Mesendoderm (in vitro differentiated cells): ENCODE results near the gene CEACAM19.
"Not testable (repeated sequence)": the region's sequence is repeated elsewhere in the genome, so short reads cannot be mapped to it uniquely, and the experiment has no call there.

ENCODE experiments used
- DNase-seq: peaks from one replicate; pipeline ENCODE4 v3.0.0; 2013
- H2AK5ac ChIP-seq: 2 replicates; pipeline ENCODE4 v1.6.1; 2013; ENCODE audit warnings: low read length, inconsistent platforms
- H2BK120ac ChIP-seq: 2 replicates; pipeline ENCODE4 v1.6.1; 2013; ENCODE audit warnings: low read depth, mild to moderate bottlenecking, low read length, moderate library complexity, mixed read lengths
- H2BK15ac ChIP-seq: replicated peaks from 2 replicates; pipeline ENCODE4 v1.6.1; 2013; ENCODE audit warnings: low read depth, mild to moderate bottlenecking, moderate library complexity
- H2BK5ac ChIP-seq: 2 replicates; pipeline ENCODE4 v1.6.1; 2013; ENCODE audit warnings: low read length, inconsistent platforms
- H3K18ac ChIP-seq: 2 replicates; pipeline ENCODE4 v1.6.1; 2013; ENCODE audit warnings: mild to moderate bottlenecking, low read length, mixed read lengths
- H3K23ac ChIP-seq: one replicate; pipeline ENCODE4 v1.6.1; 2013; ENCODE audit warnings: low read length
- H3K27ac ChIP-seq: 2 replicates; pipeline ENCODE4 v1.5.1; 2013; ENCODE audit warnings: low read depth, mild to moderate bottlenecking, inconsistent platforms, low read length, moderate library complexity
- H3K27me3 ChIP-seq: 2 replicates; pipeline ENCODE4 v1.6.1; 2013; ENCODE audit warnings: low read length, control low read depth, mild to moderate bottlenecking, inconsistent platforms; ENCODE audit not compliant: insufficient read depth, poor library complexity
- H3K36me3 ChIP-seq: 2 replicates; pipeline ENCODE4 v1.6.1; 2013; ENCODE audit warnings: low read length, inconsistent platforms; ENCODE audit not compliant: control insufficient read depth, insufficient read depth
- H3K4ac ChIP-seq: one replicate; pipeline ENCODE4 v1.6.1; 2013; ENCODE audit warnings: low read depth, mild to moderate bottlenecking, low read length, moderate library complexity
- H3K4me1 ChIP-seq: 2 replicates; pipeline ENCODE4 v1.6.1; 2013; ENCODE audit warnings: low read depth, low read length, inconsistent platforms; ENCODE audit not compliant: control insufficient read depth
- H3K4me2 ChIP-seq: 2 replicates; pipeline ENCODE4 v1.6.1; 2013; ENCODE audit warnings: low read length
- H3K4me3 ChIP-seq: 2 replicates; pipeline ENCODE4 v1.5.1; 2013; ENCODE audit warnings: mild to moderate bottlenecking, low read length
- H3K56ac ChIP-seq: one replicate; pipeline ENCODE4 v1.6.1; 2013; ENCODE audit warnings: low read length
- H3K79me1 ChIP-seq: 2 replicates; pipeline ENCODE4 v1.6.1; 2013; ENCODE audit warnings: low read length, inconsistent platforms
- H3K79me2 ChIP-seq: 2 replicates; pipeline ENCODE4 v1.6.1; 2013; ENCODE audit warnings: mild to moderate bottlenecking, low read length; ENCODE audit not compliant: control insufficient read depth, insufficient read depth
- H3K9ac ChIP-seq: 2 replicates; pipeline ENCODE4 v1.6.1; 2013; ENCODE audit warnings: low read length, inconsistent platforms
- H4K5ac ChIP-seq: one replicate; pipeline ENCODE4 v1.6.1; 2013; ENCODE audit warnings: low read length
- H4K8ac ChIP-seq: one replicate; pipeline ENCODE4 v1.6.1; 2013; ENCODE audit warnings: low read depth, mild to moderate bottlenecking, control low read depth, low read length, moderate library complexity
- WGBS: extraction: QIAGEN DNeasy Blood & Tissue Kit; methylation state at CpG from one replicate; pipeline ENCODE4 v1.1.7; 2013; ENCODE audit warnings: low lambda C conversion rate, missing lambda C conversion rate; ENCODE audit not compliant: insufficient coverage; ENCODE audit errors: extremely low coverage; 5-methylcytosine and 5-hydroxymethylcytosine counted together

The CEACAM19 gene

GRCh38 chr19:44663996-44664395, 7.3 kb upstream of the CEACAM19 start:
- Histone ChIP-seq H2BK120ac (no peak overlapping the region), H2AK5ac (no peak overlapping the region), H3K9ac (no peak overlapping the region), H3K18ac (no peak overlapping the region), H2BK15ac (no peak overlapping the region), H4K8ac (no peak overlapping the region), H3K4me2 (no peak overlapping the region), H3K23ac (no peak overlapping the region), H3K27me3 (no peaks in the 10 kb centered on the region), H3K4me1 (no peaks in the 10 kb centered on the region), H4K5ac (no peak overlapping the region), H3K4me3 (no peak overlapping the region), H3K56ac (no peak overlapping the region), H3K79me1 (no peaks in the 10 kb centered on the region), H3K4ac (no peak overlapping the region), H3K79me2 (no peaks in the 10 kb centered on the region), H3K27ac (no peak overlapping the region), H2BK5ac (no peak overlapping the region), H3K36me3 (peaks cover 20% of the 10 kb centered on the region)
- DNase-seq = no peak
- no CpG with 5 or more reads among the region's 5 CpGs for WGBS

- Histone ChIP-seq H4K8ac (no peak overlapping the region), H3K4ac (no peak overlapping the region), H3K4me1 (no peaks in the 10 kb centered on the region), H3K79me1 (no peaks in the 10 kb centered on the region), H4K5ac (no peak overlapping the region), H3K36me3 (peaks cover 16% of the 10 kb centered on the region), H3K4me2 (no peak overlapping the region), H3K23ac (no peak overlapping the region), H3K4me3 (no peak overlapping the region), H3K27me3 (no peaks in the 10 kb centered on the region), H2BK5ac (no peak overlapping the region), H3K18ac (no peak overlapping the region), H2BK15ac (no peak overlapping the region), H3K79me2 (no peaks in the 10 kb centered on the region), H3K56ac (no peak overlapping the region), H2AK5ac (no peak overlapping the region), H3K27ac (no peak overlapping the region), H2BK120ac (no peak overlapping the region), H3K9ac (no peak overlapping the region)
- no peak for DNase-seq
- WGBS = no CpG with 5 or more reads among the region's 10 CpGs
Observed at GRCh38 chr19:44664976-44665375, 6.3 kb upstream of the CEACAM19 start.

- Histone ChIP-seq H2BK5ac (no peak overlapping the region), H2AK5ac (no peak overlapping the region), H3K27me3 (no peaks in the 10 kb centered on the region), H3K4me3 (no peak overlapping the region), H4K5ac (no peak overlapping the region), H3K79me1 (no peaks in the 10 kb centered on the region), H3K36me3 (peaks cover 5% of the 10 kb centered on the region), H3K9ac (no peak overlapping the region), H2BK15ac (no peak overlapping the region), H3K18ac (no peak overlapping the region), H3K79me2 (no peaks in the 10 kb centered on the region), H3K27ac (no peak overlapping the region), H2BK120ac (no peak overlapping the region), H3K4me1 (no peaks in the 10 kb centered on the region), H3K4ac (no peak overlapping the region), H4K8ac (no peak overlapping the region), H3K23ac (no peak overlapping the region), H3K4me2 (no peak overlapping the region), H3K56ac (no peak overlapping the region)
- DNase-seq = no peak
- no CpG with 5 or more reads among the region's 7 CpGs for WGBS
Observed at GRCh38 chr19:44666852-44667556, 4.3 kb upstream of the CEACAM19 start.

GRCh38 chr19:44668985-44669764, 2.1 kb upstream of the CEACAM19 start:
- H3K23ac ChIP-seq = no peak overlapping the region
- H4K8ac ChIP-seq = no peak overlapping the region
- no peak overlapping the region for H2AK5ac ChIP-seq
- H3K79me2 ChIP-seq = no peaks in the 10 kb centered on the region
- no peak overlapping the region for H2BK120ac ChIP-seq
- DNase-seq = no peak
- no peak overlapping the region for H2BK15ac ChIP-seq
- no peaks in the 10 kb centered on the region for H3K27me3 ChIP-seq
- H3K4me3 ChIP-seq = no peak overlapping the region
- H4K5ac ChIP-seq = no peak overlapping the region
- H3K56ac ChIP-seq = no peak overlapping the region
- no peaks in the 10 kb centered on the region for H3K4me1 ChIP-seq
- H3K18ac ChIP-seq = no peak overlapping the region
- no peak overlapping the region for H3K9ac ChIP-seq
- H2BK5ac ChIP-seq = no peak overlapping the region
- H3K36me3 ChIP-seq = no peaks in the 10 kb centered on the region
- H3K4me2 ChIP-seq = no peak overlapping the region
- no peak overlapping the region for H3K27ac ChIP-seq
- WGBS = no CpG with 5 or more reads among the region's 2 CpGs
- H3K4ac ChIP-seq = no peak overlapping the region
- H3K79me1 ChIP-seq = no peaks in the 10 kb centered on the region

- not testable (repeated sequence) for H2BK120ac ChIP-seq, H2AK5ac ChIP-seq, H3K36me3 ChIP-seq, H3K18ac ChIP-seq, H4K5ac ChIP-seq, H3K4me2 ChIP-seq, H3K27ac ChIP-seq, H3K9ac ChIP-seq, H3K4ac ChIP-seq, H4K8ac ChIP-seq, H3K4me3 ChIP-seq, H3K79me2 ChIP-seq, H3K79me1 ChIP-seq, H3K56ac ChIP-seq, H2BK5ac ChIP-seq, DNase-seq, H3K23ac ChIP-seq, H2BK15ac ChIP-seq, H3K27me3 ChIP-seq, H3K4me1 ChIP-seq
- no CpG with 5 or more reads among the region's 2 CpGs for WGBS
Observed at GRCh38 chr19:44670027-44670426, 1.3 kb upstream of the CEACAM19 start.
